Measurements from ENCODE around the gene GBP2.

The GBP2 gene, protein sequence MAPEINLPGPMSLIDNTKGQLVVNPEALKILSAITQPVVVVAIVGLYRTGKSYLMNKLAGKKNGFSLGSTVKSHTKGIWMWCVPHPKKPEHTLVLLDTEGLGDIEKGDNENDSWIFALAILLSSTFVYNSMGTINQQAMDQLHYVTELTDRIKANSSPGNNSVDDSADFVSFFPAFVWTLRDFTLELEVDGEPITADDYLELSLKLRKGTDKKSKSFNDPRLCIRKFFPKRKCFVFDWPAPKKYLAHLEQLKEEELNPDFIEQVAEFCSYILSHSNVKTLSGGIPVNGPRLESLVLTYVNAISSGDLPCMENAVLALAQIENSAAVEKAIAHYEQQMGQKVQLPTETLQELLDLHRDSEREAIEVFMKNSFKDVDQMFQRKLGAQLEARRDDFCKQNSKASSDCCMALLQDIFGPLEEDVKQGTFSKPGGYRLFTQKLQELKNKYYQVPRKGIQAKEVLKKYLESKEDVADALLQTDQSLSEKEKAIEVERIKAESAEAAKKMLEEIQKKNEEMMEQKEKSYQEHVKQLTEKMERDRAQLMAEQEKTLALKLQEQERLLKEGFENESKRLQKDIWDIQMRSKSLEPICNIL
- total RNA-seq = 321 to 1,148 (median 532) reads per million in 9 experiments

DNA sequence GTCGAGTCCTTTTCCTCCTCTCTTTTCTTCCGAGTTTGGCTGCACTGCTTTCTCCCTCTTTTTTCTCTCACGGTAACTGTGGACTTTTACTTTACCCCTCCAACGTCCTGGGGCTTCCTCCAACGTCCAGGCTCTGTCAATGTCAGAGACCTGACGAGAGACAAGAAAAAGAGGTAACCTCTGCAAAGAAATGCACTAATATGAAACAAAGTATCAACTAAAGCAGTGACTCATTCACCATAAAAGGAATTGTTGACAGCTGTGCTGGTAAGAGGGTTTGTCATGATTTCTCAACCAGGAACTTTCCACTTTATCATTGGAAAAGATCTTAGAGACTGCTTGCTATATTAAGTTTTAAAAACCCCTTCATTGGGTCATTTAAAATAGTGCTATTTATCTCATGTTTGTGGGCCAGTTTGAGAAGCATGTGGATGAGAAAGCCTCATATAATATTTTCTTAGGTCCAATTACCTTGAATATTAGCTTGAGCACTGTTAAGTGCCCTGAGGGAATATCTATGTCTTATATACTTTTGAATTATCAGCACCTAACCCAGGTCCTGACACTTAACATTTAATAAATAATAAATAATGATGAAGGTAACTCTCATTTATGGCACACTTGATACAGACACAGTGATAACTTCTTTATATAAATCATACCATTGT is at the start of gene GBP2:
TSS of gene GBP2 (minus strand) at position 202 of the 668 bp plus-strand sequence. CDS start 4,148 bp downstream, outside the sequence.
- ATAC-seq (replicated peaks) = peak; percentile 82
- Mint-ChIP-seq H3K9me3 (no peaks in the 10 kb centered on the region), H3K4me1 (ENCODE audit: low read depth in 2 of 2) (peaks cover 49 to 61% of the 10 kb centered on the region in 2 donors), H3K27me3 (no peaks in the 10 kb centered on the region), H3K36me3 (ENCODE audit: insufficient read depth) (peaks cover 42% of the 10 kb centered on the region), H3K27ac (peak within 1 kb of the TSS; percentile 95 to 99), H3K4me3 (peak within 1 kb of the TSS; percentile 90 to 100)
- no peak for DNase-seq

DNA sequence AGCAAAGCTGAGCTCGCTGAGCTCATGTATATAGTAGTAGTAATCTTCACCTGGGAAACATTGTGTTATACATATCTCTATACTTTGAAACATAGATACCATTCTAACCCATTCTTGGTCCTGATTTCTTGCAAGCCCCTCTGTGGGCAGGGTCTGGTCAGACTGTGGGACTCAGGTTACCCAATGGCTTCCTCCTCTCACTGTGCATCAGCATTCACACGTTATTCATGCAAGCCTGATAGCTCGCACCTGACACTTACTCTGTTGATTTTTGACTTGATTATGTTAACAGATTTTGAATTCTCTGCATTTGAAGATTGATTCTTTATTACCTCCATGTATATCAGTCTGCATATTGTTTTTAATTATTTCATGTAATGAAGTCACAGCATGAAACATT is 48.6 kb upstream of the GBP2 start:
- DNase-seq (no peak), ATAC-seq (replicated peaks) (no peak)
- Mint-ChIP-seq H3K27ac (no peak overlapping the region), H3K4me1 (ENCODE audit: low read depth in 2 of 2) (peaks cover 0 to 1% of the 10 kb centered on the region in 2 donors), H3K4me3 (no peak overlapping the region), H3K27me3 (no peaks in the 10 kb centered on the region), H3K9me3 (no peaks in the 10 kb centered on the region), H3K36me3 (ENCODE audit: insufficient read depth) (peaks cover 3% of the 10 kb centered on the region)

DNA sequence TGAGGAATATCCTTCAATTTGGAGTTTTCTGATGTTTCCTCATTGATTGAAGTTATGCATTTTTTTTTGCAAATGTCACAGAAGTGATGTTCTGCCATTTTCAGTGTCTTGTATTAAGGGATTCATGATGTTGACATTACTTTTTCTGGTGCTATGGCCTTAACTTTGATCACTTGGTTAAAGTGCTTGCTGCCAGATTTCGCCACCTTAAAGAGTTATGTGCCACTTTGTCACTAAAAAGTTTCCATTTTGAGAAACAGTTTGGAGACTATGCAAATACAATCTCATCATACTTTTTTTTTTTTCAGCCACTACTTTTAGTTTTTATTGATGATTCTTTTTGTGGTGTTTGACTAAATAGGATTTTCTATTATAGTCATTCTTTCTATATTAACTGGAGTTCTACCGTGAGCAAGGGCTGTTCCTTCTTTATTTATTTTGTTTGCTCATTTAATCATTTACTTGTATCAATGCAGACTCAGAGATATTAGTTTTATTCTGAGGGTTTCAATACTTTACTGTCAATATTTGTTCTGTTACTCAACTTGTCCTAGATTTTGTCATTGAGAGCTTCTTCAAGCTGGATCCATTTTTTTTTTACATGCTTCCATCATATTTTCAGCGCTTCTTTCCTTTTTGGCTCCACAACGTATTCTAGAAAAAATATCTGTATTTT is 46.7 kb upstream of the GBP2 start:
- H3K9me3 Mint-ChIP-seq = no peaks in the 10 kb centered on the region
- peaks cover 0 to 1% of the 10 kb centered on the region in 2 donors for H3K4me1 Mint-ChIP-seq (ENCODE audit: low read depth in 2 of 2)
- H3K36me3 Mint-ChIP-seq (ENCODE audit: insufficient read depth) = peaks cover 3% of the 10 kb centered on the region
- H3K27ac Mint-ChIP-seq = no peak overlapping the region
- H3K4me3 Mint-ChIP-seq = no peak overlapping the region
- H3K27me3 Mint-ChIP-seq = no peaks in the 10 kb centered on the region
- no peak for ATAC-seq (replicated peaks)
- DNase-seq = no peak

GRCh38 chr1:89171067-89171438 is 45.1 kb upstream of the GBP2 start:
- ATAC-seq (replicated peaks) (no peak), DNase-seq (no peak)
- H3K27me3 Mint-ChIP-seq = no peaks in the 10 kb centered on the region
- H3K36me3 Mint-ChIP-seq (ENCODE audit: insufficient read depth) = no peaks in the 10 kb centered on the region
- no peaks in the 10 kb centered on the region for H3K9me3 Mint-ChIP-seq
- no peak overlapping the region for H3K27ac Mint-ChIP-seq
- peaks cover 0 to 1% of the 10 kb centered on the region in 2 donors for H3K4me1 Mint-ChIP-seq (ENCODE audit: low read depth in 2 of 2)
- no peak overlapping the region for H3K4me3 Mint-ChIP-seq

GRCh38 chr1:89170170-89171066 is 44.5 kb upstream of the GBP2 start:
- DNase-seq = no peak
- H3K36me3 Mint-ChIP-seq (ENCODE audit: insufficient read depth) = no peaks in the 10 kb centered on the region
- ATAC-seq (replicated peaks) = no peak
- H3K4me3 Mint-ChIP-seq = no peak overlapping the region
- no peaks in the 10 kb centered on the region for H3K9me3 Mint-ChIP-seq
- H3K27ac Mint-ChIP-seq = no peak overlapping the region
- no peaks in the 10 kb centered on the region for H3K27me3 Mint-ChIP-seq
- peaks cover 0 to 1% of the 10 kb centered on the region in 2 donors for H3K4me1 Mint-ChIP-seq (ENCODE audit: low read depth in 2 of 2)

DNA sequence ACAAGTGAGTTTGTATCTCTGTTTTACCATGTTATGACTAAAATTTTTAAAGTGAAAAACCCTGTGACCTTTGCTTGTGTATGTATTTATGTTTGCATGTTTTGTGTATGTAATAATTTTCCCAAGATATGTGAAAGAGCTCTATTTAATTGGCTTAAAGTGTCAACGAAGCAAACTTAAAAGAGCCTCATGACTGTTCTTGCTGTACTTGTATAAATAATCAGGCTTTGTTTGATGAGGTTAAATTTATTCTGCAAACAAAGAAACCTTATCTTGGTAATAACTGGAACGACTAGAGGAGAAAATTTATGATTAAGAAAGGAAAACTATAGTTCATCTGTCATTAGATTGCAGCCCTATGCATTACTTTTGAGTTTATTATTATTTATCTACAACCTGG is 43.3 kb upstream of the GBP2 start:
- DNase-seq = no peak
- Mint-ChIP-seq H3K27ac (no peak overlapping the region), H3K27me3 (no peaks in the 10 kb centered on the region), H3K36me3 (ENCODE audit: insufficient read depth) (no peaks in the 10 kb centered on the region), H3K4me3 (no peak overlapping the region), H3K4me1 (ENCODE audit: low read depth in 2 of 2) (peaks cover 0 to 1% of the 10 kb centered on the region in 2 donors), H3K9me3 (no peaks in the 10 kb centered on the region)
- ATAC-seq (replicated peaks) = no peak

- Mint-ChIP-seq H3K9me3 (no peaks in the 10 kb centered on the region), H3K36me3 (ENCODE audit: insufficient read depth) (no peaks in the 10 kb centered on the region), H3K4me1 (ENCODE audit: low read depth in 2 of 2) (peaks cover 0 to 1% of the 10 kb centered on the region in 2 donors), H3K27me3 (no peaks in the 10 kb centered on the region), H3K4me3 (no peak overlapping the region), H3K27ac (no peak overlapping the region)
- DNase-seq = no peak
- no peak for ATAC-seq (replicated peaks)
Measured at GRCh38 chr1:89167590-89168230, 41.8 kb upstream of the GBP2 start.

DNA sequence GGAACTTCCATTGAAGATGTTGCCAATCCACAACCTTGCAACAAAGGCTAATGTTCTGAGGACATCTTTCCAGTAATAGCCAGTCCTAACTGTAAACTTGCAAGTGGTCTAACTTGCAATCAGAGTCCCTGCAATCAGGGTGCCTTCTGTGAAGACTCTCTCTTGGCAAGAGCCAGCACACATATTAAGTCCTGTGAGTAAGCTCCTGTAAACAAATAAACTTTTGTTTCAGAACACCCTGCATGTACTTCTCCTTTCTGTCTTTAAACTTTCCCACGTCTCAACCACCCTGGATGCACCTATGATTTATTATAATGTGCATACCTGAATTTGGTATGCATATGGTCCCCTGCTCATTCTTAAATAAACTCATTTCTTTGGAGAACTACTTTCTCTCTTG is 40.8 kb upstream of the GBP2 start:
- no peak for DNase-seq
- no peak for ATAC-seq (replicated peaks)
- Mint-ChIP-seq H3K4me1 (ENCODE audit: low read depth in 2 of 2) (peaks cover 0 to 3% of the 10 kb centered on the region in 2 donors), H3K9me3 (no peaks in the 10 kb centered on the region), H3K4me3 (no peak overlapping the region), H3K27ac (no peak overlapping the region), H3K27me3 (no peaks in the 10 kb centered on the region), H3K36me3 (ENCODE audit: insufficient read depth) (no peaks in the 10 kb centered on the region)

DNA sequence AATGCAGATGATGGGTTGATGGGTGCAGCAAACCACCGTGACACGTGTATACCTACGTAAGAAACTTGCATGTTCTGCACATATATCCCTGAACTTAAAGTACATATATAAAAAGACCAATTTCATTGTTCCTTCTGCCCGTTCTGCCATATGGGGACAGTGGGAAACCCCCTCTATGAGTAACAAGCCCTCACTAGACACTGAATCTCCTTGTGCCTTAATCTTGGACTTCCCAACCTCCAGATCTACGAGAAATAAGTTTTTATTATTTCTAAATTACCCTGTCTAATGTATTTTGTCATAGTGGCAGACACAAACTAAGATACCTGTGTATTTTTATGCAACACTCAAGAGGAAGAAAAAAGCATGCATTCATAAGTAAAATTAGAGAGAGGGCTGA is 39.9 kb upstream of the GBP2 start:
- Mint-ChIP-seq H3K9me3 (peaks cover 2 to 6% of the 10 kb centered on the region in 2 donors), H3K27me3 (no peaks in the 10 kb centered on the region), H3K27ac (no peak overlapping the region), H3K36me3 (ENCODE audit: insufficient read depth) (no peaks in the 10 kb centered on the region), H3K4me3 (no peak overlapping the region), H3K4me1 (ENCODE audit: low read depth in 2 of 2) (peaks cover 0 to 2% of the 10 kb centered on the region in 2 donors)
- no peak for ATAC-seq (replicated peaks)
- DNase-seq = no peak

- Mint-ChIP-seq H3K9me3 (no peaks in the 10 kb centered on the region), H3K4me3 (no peak overlapping the region), H3K27ac (no peak overlapping the region), H3K27me3 (peaks cover 0 to 9% of the 10 kb centered on the region in 2 donors), H3K4me1 (ENCODE audit: low read depth in 2 of 2) (peaks cover 2% of the 10 kb centered on the region in 2 donors), H3K36me3 (ENCODE audit: insufficient read depth) (no peaks in the 10 kb centered on the region)
- no peak for DNase-seq
- no peak for ATAC-seq (replicated peaks)
Measured at GRCh38 chr1:89151047-89151446, 25.1 kb upstream of the GBP2 start.

DNA sequence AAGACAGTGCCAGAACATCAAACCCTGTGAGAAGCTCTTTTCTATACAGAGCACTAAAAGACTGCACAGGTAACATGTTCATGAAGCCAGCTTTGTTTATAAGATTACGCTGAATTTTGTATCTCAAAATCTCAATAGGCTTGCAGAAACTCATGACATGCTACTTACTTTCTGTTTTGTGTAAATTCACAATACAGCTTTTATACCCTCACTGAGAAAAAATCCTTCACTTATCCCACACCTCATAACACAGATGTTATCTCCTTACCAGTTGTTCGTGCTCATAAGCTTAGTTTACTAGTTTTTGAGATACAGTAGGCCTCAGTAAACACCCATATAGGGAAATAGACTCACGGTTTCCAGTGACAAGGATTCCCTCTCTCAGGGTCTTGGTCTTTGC is 24.1 kb upstream of the GBP2 start:
- no peak overlapping the region for H3K4me3 Mint-ChIP-seq

GRCh38 chr1:89149229-89149628 is 23.3 kb upstream of the GBP2 start:
- ATAC-seq (replicated peaks) (no peak), DNase-seq (no peak)
- H3K27me3 Mint-ChIP-seq = peaks cover 0 to 9% of the 10 kb centered on the region in 2 donors
- peaks cover 4 to 6% of the 10 kb centered on the region in 2 donors for H3K4me1 Mint-ChIP-seq (ENCODE audit: low read depth in 2 of 2)
- H3K9me3 Mint-ChIP-seq = no peaks in the 10 kb centered on the region
- no peak overlapping the region for H3K4me3 Mint-ChIP-seq
- no peak overlapping the region for H3K27ac Mint-ChIP-seq
- H3K36me3 Mint-ChIP-seq (ENCODE audit: insufficient read depth) = no peaks in the 10 kb centered on the region

More for the DNA sequence above, 24.1 kb upstream of the GBP2 start:
- DNase-seq = no peak
- ATAC-seq (replicated peaks) = no peak
- H3K27me3 Mint-ChIP-seq = peaks cover 0 to 9% of the 10 kb centered on the region in 2 donors
- H3K4me1 Mint-ChIP-seq (ENCODE audit: low read depth in 2 of 2) = peaks cover 4 to 6% of the 10 kb centered on the region in 2 donors
- no peak overlapping the region for H3K27ac Mint-ChIP-seq
- H3K9me3 Mint-ChIP-seq = no peaks in the 10 kb centered on the region
- no peaks in the 10 kb centered on the region for H3K36me3 Mint-ChIP-seq (ENCODE audit: insufficient read depth)

Measured in effector memory CD8-positive, alpha-beta T cell (primary cell).